Measurements from ENCODE around the gene CCDC57. TPM values are rescaled to one million over a fixed set of nuclear protein-coding genes. Genes with fewer than 3 reads are reported as not detected.

CCDC57 gene
- total and polyA plus RNA-seq, 9 of the 15 experiments (the other 6 are each of a cell fraction or from before 2014, with no cell fraction given), result 0.83 to 36.2 (median 13.6) TPM

GRCh38 chr17:82242977-82243647, 30.5 kb upstream of the CCDC57 start:
- no peak overlapping the region for H3K4me3 ChIP-seq
- H3K4me2 ChIP-seq (ENCODE audit: insufficient read depth, low read length), result no peak overlapping the region
- H3K4me1 ChIP-seq (replicated peaks in 1 of 2; ENCODE audit: control insufficient read depth in 2 of 2, insufficient read depth in 2 of 2, low read length in 2 of 2), result peaks cover 43 to 86% of the 10 kb centered on the region in 2 experiments
- ChIA-PET CTCF (ENCODE audit: low intra/inter-chr PET ratio) (no interaction called here), POLR2A (interaction anchor here (0.6 to 2.7 kb wide), 10 partner anchors 8 to 102 kb away, joined by 3 to 20 read pairs (median 5); no protein-coding TSS in a partner anchor)
- H2AFZ ChIP-seq (ENCODE audit: low read depth, low read length), result no peak overlapping the region
- H3K27ac ChIP-seq (ENCODE audit: extremely low read depth, low read depth, low read length), result peak overlapping the region; percentile 76; the same call in 1 of the 3 replicates
- no peaks in the 10 kb centered on the region for H3K27me3 ChIP-seq (ENCODE audit: control insufficient read depth in 2 of 2, insufficient read depth in 2 of 2, low read length in 2 of 2)
- BruUV-seq (replicated peaks), result no TSS peak
- 0 out of 2 replicates have a peak, but pooled peaks cover 2% of the 10 kb centered on the region for H4K20me1 ChIP-seq (replicated peaks; ENCODE audit: control insufficient read depth, insufficient read depth, low read length)
- no peak for FAIRE-seq
- peaks cover 48% of the 10 kb centered on the region for H3K79me2 ChIP-seq (ENCODE audit: control insufficient read depth, insufficient read depth, low read length)
- intact Hi-C loops (cut with micrococcal nuclease), result no loop called here
- peaks cover 70% of the 10 kb centered on the region for H3K36me3 ChIP-seq (ENCODE audit: control insufficient read depth, insufficient read depth, low read length)
- no peaks in the 10 kb centered on the region for H3K9me3 ChIP-seq (replicated peaks; ENCODE audit: control insufficient read depth, insufficient read depth, low read depth, low read length)
- H3K9me1 ChIP-seq (ENCODE audit: control insufficient read depth, insufficient read depth, low read length), result no peaks in the 10 kb centered on the region
- DNase-seq (ENCODE audit: extremely low read depth in 1 of 4, low spot score in 3 of 4), result no peak
- peak overlapping the region in 1 of 2 experiments; percentile 90; a peak in 2 of 4 replicates for H3K9ac ChIP-seq (ENCODE audit: insufficient read depth in 1 of 2, low read depth in 2 of 2, low read length in 2 of 2)
- no peak for ATAC-seq
- 94% methylated on average over 29 of the region's 29 CpGs for WGBS (ENCODE audit: insufficient coverage, low coverage, missing lambda C conversion rate)
- in situ Hi-C loops (cut with MboI), result loop anchor here (5.0 kb wide), 1 partner anchor 64 kb away; no protein-coding TSS in a partner anchor
- TF ChIP-seq TEAD1 (CRISPR knock-in tag; IDR thresholded peaks at IDR 0.05) (no peak), ADNP (tag; IDR thresholded peaks at IDR 0.05) (no peak), GABPA (tag; conservative IDR thresholded peaks at IDR 0.05; ENCODE audit: low read depth) (no peak), STAT5A (IDR thresholded peaks at IDR 0.05; ENCODE audit: borderline replicate concordance, low read length) (no peak), ATF1 (CRISPR knock-in tag; IDR thresholded peaks at IDR 0.05) (no peak), ATF1 (tag; IDR thresholded peaks at IDR 0.05) (no peak), RBFOX2 (IDR thresholded peaks at IDR 0.05; ENCODE audit: low read depth, low read length) (peak; percentile 32; the same call in 1 of the 2 replicates), KLF13 (tag; IDR thresholded peaks at IDR 0.05; ENCODE audit: borderline replicate concordance, low read depth) (no peak), CBFA2T3 (IDR thresholded peaks at IDR 0.05) (no peak), SRSF1 (IDR thresholded peaks at IDR 0.05; ENCODE audit: low read depth, low read length) (no peak), CHD1 (IDR thresholded peaks at IDR 0.05; ENCODE audit: low read length) (no peak), HMGN3 (IDR thresholded peaks at IDR 0.05; ENCODE audit: borderline replicate concordance, extremely low read depth, insufficient read length, low read depth, low read length) (peak; percentile 22), BRD4 (IDR thresholded peaks at IDR 0.05) (no peak)
- TF ChIP-seq, protein P1, sequence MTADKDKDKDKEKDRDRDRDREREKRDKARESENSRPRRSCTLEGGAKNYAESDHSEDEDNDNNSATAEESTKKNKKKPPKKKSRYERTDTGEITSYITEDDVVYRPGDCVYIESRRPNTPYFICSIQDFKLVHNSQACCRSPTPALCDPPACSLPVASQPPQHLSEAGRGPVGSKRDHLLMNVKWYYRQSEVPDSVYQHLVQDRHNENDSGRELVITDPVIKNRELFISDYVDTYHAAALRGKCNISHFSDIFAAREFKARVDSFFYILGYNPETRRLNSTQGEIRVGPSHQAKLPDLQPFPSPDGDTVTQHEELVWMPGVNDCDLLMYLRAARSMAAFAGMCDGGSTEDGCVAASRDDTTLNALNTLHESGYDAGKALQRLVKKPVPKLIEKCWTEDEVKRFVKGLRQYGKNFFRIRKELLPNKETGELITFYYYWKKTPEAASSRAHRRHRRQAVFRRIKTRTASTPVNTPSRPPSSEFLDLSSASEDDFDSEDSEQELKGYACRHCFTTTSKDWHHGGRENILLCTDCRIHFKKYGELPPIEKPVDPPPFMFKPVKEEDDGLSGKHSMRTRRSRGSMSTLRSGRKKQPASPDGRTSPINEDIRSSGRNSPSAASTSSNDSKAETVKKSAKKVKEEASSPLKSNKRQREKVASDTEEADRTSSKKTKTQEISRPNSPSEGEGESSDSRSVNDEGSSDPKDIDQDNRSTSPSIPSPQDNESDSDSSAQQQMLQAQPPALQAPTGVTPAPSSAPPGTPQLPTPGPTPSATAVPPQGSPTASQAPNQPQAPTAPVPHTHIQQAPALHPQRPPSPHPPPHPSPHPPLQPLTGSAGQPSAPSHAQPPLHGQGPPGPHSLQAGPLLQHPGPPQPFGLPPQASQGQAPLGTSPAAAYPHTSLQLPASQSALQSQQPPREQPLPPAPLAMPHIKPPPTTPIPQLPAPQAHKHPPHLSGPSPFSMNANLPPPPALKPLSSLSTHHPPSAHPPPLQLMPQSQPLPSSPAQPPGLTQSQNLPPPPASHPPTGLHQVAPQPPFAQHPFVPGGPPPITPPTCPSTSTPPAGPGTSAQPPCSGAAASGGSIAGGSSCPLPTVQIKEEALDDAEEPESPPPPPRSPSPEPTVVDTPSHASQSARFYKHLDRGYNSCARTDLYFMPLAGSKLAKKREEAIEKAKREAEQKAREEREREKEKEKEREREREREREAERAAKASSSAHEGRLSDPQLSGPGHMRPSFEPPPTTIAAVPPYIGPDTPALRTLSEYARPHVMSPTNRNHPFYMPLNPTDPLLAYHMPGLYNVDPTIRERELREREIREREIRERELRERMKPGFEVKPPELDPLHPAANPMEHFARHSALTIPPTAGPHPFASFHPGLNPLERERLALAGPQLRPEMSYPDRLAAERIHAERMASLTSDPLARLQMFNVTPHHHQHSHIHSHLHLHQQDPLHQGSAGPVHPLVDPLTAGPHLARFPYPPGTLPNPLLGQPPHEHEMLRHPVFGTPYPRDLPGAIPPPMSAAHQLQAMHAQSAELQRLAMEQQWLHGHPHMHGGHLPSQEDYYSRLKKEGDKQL (CRISPR knock-in tag; IDR thresholded peaks at IDR 0.05; ENCODE audit: borderline replicate concordance), result no peak
- TF ChIP-seq, protein P2, sequence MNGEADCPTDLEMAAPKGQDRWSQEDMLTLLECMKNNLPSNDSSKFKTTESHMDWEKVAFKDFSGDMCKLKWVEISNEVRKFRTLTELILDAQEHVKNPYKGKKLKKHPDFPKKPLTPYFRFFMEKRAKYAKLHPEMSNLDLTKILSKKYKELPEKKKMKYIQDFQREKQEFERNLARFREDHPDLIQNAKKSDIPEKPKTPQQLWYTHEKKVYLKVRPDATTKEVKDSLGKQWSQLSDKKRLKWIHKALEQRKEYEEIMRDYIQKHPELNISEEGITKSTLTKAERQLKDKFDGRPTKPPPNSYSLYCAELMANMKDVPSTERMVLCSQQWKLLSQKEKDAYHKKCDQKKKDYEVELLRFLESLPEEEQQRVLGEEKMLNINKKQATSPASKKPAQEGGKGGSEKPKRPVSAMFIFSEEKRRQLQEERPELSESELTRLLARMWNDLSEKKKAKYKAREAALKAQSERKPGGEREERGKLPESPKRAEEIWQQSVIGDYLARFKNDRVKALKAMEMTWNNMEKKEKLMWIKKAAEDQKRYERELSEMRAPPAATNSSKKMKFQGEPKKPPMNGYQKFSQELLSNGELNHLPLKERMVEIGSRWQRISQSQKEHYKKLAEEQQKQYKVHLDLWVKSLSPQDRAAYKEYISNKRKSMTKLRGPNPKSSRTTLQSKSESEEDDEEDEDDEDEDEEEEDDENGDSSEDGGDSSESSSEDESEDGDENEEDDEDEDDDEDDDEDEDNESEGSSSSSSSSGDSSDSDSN (IDR thresholded peaks at IDR 0.05; ENCODE audit: borderline replicate concordance in 1 of 2, low read depth in 2 of 2, low read length in 2 of 2), result no peak
